Parathyroid adenoma (tissue), 2 donors: Measurements from ENCODE around the gene SLC25A6.

ENCODE experiments used
- H2AFZ ChIP-seq: fragments of 300-600 bp; sonication (generic); one replicate; pipeline ENCODE4 v1.7.0; 2017; ENCODE audit warnings: antibody characterized with exemption, mild to moderate bottlenecking
- H3K27ac ChIP-seq: fragments of 300-600 bp; sonication (generic); one replicate; pipeline ENCODE4 v1.7.0; 2017
- H3K27me3 ChIP-seq: fragments of 300-600 bp; sonication (generic); one replicate; pipeline ENCODE4 v1.7.0; 2017; ENCODE audit warnings: low read length; ENCODE audit not compliant: control insufficient read depth, insufficient read depth
- H3K36me3 ChIP-seq: fragments of 300-600 bp; sonication (generic); one replicate; pipeline ENCODE4 v1.7.0; 2017; ENCODE audit warnings: low read length; ENCODE audit not compliant: control insufficient read depth, insufficient read depth
- H3K4me1 ChIP-seq: fragments of 300-600 bp; sonication (generic); one replicate; pipeline ENCODE4 v1.7.0; 2017; ENCODE audit warnings: control low read depth
- H3K4me2 ChIP-seq: fragments of 300-600 bp; sonication (generic); one replicate; pipeline ENCODE4 v1.7.0; 2017; ENCODE audit warnings: low read length
- H3K4me3 ChIP-seq: fragments of 300-600 bp; sonication (generic); one replicate; pipeline ENCODE4 v1.7.0; 2017; ENCODE audit warnings: low read depth, low read length
- H3K79me2 ChIP-seq: fragments of 300-600 bp; sonication (generic); one replicate; pipeline ENCODE4 v1.7.0; 2017; ENCODE audit warnings: control low read depth
- H3K9ac ChIP-seq: fragments of 300-600 bp; sonication (generic); one replicate; pipeline ENCODE4 v1.7.0; 2017; ENCODE audit warnings: mild to moderate bottlenecking
- H3K9me3 ChIP-seq: fragments of 300-600 bp; sonication (generic); one replicate; pipeline ENCODE4 v1.7.0; 2017; ENCODE audit warnings: low read length; ENCODE audit not compliant: control insufficient read depth
- TF ChIP-seq, protein P1 (sequence below): fragments of 300-600 bp; sonication (generic); IDR thresholded peaks from one replicate; pipeline ENCODE4 v1.7.0; 2017; ENCODE audit warnings: antibody characterized with exemption, mild to moderate bottlenecking
- donor health status: primary hyperparathyroidism.

The SLC25A6 gene

GRCh38 chrX:1424147-1424851 is 32.4 kb upstream of the SLC25A6 start:
- Histone ChIP-seq H3K9ac (no peak overlapping the region), H3K9me3 (no peaks in the 10 kb centered on the region), H3K27ac (no peak overlapping the region), H3K27me3 (no peaks in the 10 kb centered on the region), H3K4me3 (no peak overlapping the region), H3K36me3 (no peaks in the 10 kb centered on the region), H3K79me2 (no peaks in the 10 kb centered on the region), H3K4me1 (no peaks in the 10 kb centered on the region), H3K4me2 (no peak overlapping the region), H2AFZ (no peak overlapping the region)
- TF ChIP-seq, protein P1, sequence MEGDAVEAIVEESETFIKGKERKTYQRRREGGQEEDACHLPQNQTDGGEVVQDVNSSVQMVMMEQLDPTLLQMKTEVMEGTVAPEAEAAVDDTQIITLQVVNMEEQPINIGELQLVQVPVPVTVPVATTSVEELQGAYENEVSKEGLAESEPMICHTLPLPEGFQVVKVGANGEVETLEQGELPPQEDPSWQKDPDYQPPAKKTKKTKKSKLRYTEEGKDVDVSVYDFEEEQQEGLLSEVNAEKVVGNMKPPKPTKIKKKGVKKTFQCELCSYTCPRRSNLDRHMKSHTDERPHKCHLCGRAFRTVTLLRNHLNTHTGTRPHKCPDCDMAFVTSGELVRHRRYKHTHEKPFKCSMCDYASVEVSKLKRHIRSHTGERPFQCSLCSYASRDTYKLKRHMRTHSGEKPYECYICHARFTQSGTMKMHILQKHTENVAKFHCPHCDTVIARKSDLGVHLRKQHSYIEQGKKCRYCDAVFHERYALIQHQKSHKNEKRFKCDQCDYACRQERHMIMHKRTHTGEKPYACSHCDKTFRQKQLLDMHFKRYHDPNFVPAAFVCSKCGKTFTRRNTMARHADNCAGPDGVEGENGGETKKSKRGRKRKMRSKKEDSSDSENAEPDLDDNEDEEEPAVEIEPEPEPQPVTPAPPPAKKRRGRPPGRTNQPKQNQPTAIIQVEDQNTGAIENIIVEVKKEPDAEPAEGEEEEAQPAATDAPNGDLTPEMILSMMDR: no peak

DNA sequence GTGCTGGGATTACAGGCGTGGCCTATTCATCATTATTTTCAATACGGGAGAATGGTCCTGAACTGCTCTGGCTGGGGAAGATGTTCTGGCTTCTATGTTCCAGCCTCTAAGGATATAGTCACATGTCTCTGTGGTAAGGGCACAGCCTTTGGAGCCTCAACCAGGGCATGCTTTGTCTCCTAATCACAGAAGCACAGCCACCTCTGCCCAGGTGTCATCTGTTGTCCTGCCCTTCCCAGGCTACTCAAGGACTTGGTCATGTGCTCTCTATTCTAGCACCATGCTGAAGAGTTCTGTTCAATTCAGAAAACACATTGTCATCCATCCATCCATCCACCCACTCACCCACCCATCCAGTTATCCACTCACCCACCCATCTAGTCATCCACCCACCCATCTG is 31.3 kb upstream of the SLC25A6 start:
- Histone ChIP-seq H3K9me3 (no peaks in the 10 kb centered on the region), H3K27ac (no peak overlapping the region), H3K4me1 (no peaks in the 10 kb centered on the region), H3K27me3 (no peaks in the 10 kb centered on the region), H3K4me3 (no peak overlapping the region), H3K4me2 (no peak overlapping the region), H3K9ac (no peak overlapping the region), H2AFZ (no peak overlapping the region), H3K79me2 (no peaks in the 10 kb centered on the region), H3K36me3 (no peaks in the 10 kb centered on the region)
- TF ChIP-seq, protein P1: no peak

GRCh38 chrX:1422135-1422465 is 30.2 kb upstream of the SLC25A6 start:
- Histone ChIP-seq H3K9ac (no peak overlapping the region), H2AFZ (no peak overlapping the region), H3K4me3 (no peak overlapping the region), H3K9me3 (no peaks in the 10 kb centered on the region), H3K27me3 (no peaks in the 10 kb centered on the region), H3K27ac (no peak overlapping the region), H3K79me2 (no peaks in the 10 kb centered on the region), H3K36me3 (no peaks in the 10 kb centered on the region), H3K4me1 (no peaks in the 10 kb centered on the region), H3K4me2 (no peak overlapping the region)
- TF ChIP-seq, protein P1: no peak

DNA sequence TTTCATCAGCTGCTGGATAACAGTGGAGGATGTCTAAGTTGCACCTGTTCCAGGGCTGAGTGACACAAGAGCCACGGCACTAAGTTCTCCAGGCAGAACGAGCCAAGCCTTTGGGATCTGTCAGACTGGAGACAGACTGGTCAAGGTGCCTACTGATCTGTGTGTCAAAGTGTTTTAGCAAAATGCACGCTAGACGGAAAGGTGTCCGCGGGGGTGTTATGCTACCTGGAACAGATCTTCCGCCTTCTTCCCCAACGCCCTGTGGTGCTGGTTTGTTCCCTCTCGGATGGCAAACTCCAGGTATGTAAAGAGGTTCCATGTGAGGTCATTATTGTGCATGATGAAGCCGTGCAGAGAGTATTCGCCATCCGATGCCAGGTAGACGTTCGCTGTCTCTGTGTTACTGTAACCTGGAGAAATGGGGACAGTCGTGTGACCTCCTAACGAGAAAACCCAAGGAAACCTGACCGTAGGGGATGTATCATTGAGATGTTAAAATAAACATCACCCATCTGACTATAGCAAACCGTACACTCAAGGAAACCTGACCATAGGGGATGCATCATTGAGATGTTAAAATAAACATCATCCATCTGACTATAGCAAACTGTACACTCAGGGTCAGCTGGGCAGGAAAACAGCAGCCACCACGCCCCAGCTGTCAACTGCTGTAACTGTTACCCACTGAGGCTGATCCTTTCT is 29.7 kb upstream of the SLC25A6 start:
- Histone ChIP-seq H3K4me2 (no peak overlapping the region), H3K9ac (no peak overlapping the region), H3K27ac (no peak overlapping the region), H3K4me1 (no peaks in the 10 kb centered on the region), H3K79me2 (no peaks in the 10 kb centered on the region), H3K36me3 (no peaks in the 10 kb centered on the region), H3K27me3 (no peaks in the 10 kb centered on the region), H3K9me3 (no peaks in the 10 kb centered on the region), H3K4me3 (no peak overlapping the region), H2AFZ (no peak overlapping the region)
- TF ChIP-seq, protein P1: no peak

DNA sequence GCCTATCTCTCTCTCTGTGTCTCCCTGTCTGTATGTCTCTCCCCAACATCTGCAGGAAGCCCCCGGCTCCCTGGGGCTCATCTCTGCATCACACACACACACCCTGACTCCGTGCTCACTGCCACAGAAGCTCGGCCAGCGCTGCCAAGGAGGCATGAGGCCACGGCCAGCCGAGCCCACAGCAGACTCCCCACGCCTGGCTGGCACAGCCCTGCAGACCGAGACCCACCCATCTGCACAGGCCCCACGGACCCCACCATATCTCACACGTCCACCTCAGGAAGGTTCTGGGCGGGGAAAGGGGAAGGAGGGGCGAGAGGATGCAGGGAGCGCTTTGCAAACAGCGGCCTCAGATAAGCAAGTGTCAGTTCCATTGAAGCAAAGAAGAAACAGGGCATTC is 28.5 kb upstream of the SLC25A6 start:
- no peak overlapping the region for H3K9ac ChIP-seq
- H3K4me1 ChIP-seq: no peaks in the 10 kb centered on the region
- no peak overlapping the region for H2AFZ ChIP-seq
- H3K27me3 ChIP-seq: no peaks in the 10 kb centered on the region
- H3K4me3 ChIP-seq: no peak overlapping the region
- no peak overlapping the region for H3K4me2 ChIP-seq
- H3K79me2 ChIP-seq: no peaks in the 10 kb centered on the region
- no peaks in the 10 kb centered on the region for H3K36me3 ChIP-seq
- TF ChIP-seq, protein P1: no peak
- H3K9me3 ChIP-seq: no peaks in the 10 kb centered on the region
- H3K27ac ChIP-seq: no peak overlapping the region
